ENCODE results near the gene DNMT1.

DNA sequence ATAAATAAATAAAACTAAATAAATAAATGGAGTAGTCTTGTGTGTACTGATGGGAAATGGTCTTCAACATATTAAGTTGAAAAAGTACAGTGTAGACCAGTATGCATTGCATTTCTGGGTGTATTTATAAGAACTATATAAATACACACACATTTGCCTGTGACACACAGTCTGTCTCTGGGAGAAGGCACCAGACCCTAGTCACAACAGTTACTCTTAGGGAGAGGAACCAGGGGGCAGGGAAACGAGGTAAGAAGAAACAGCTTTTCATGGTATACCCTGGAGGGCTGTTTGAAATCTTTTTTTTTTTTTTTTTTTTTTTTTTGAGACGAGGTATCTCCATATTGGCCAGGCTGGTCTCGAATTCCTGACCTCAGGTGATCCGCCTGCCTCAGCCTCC lies 39.2 kb upstream of the DNMT1 start:
- no peak for TF ChIP-seq EGR1 (IDR thresholded peaks at IDR 0.05)
- TF ChIP-seq, protein P1, sequence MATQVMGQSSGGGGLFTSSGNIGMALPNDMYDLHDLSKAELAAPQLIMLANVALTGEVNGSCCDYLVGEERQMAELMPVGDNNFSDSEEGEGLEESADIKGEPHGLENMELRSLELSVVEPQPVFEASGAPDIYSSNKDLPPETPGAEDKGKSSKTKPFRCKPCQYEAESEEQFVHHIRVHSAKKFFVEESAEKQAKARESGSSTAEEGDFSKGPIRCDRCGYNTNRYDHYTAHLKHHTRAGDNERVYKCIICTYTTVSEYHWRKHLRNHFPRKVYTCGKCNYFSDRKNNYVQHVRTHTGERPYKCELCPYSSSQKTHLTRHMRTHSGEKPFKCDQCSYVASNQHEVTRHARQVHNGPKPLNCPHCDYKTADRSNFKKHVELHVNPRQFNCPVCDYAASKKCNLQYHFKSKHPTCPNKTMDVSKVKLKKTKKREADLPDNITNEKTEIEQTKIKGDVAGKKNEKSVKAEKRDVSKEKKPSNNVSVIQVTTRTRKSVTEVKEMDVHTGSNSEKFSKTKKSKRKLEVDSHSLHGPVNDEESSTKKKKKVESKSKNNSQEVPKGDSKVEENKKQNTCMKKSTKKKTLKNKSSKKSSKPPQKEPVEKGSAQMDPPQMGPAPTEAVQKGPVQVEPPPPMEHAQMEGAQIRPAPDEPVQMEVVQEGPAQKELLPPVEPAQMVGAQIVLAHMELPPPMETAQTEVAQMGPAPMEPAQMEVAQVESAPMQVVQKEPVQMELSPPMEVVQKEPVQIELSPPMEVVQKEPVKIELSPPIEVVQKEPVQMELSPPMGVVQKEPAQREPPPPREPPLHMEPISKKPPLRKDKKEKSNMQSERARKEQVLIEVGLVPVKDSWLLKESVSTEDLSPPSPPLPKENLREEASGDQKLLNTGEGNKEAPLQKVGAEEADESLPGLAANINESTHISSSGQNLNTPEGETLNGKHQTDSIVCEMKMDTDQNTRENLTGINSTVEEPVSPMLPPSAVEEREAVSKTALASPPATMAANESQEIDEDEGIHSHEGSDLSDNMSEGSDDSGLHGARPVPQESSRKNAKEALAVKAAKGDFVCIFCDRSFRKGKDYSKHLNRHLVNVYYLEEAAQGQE (IDR thresholded peaks at IDR 0.05; ENCODE audit: low read depth), result no peak
- TF ChIP-seq MAX (IDR thresholded peaks at IDR 0.05), result no peak
- TF ChIP-seq, protein P2, sequence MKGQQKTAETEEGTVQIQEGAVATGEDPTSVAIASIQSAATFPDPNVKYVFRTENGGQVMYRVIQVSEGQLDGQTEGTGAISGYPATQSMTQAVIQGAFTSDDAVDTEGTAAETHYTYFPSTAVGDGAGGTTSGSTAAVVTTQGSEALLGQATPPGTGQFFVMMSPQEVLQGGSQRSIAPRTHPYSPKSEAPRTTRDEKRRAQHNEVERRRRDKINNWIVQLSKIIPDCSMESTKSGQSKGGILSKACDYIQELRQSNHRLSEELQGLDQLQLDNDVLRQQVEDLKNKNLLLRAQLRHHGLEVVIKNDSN (IDR thresholded peaks at IDR 0.05), result no peak
- TF ChIP-seq NFIC (IDR thresholded peaks at IDR 0.05), result no peak

Data from Ishikawa (cell line).